Measurements from ENCODE around the gene GIT1. TPM values are rescaled to one million over a fixed set of nuclear protein-coding genes. Genes with fewer than 3 reads are reported as not detected.
A peak's percentile ranks its signal among the peaks of the same experiment; 100 is the strongest.

The GIT1 gene
- total and polyA plus RNA-seq, 9 of the 15 experiments (the other 6 are each of a cell fraction or from before 2014, with no cell fraction given): 0.35 to 35.3 (median 17.1) TPM

DNA sequence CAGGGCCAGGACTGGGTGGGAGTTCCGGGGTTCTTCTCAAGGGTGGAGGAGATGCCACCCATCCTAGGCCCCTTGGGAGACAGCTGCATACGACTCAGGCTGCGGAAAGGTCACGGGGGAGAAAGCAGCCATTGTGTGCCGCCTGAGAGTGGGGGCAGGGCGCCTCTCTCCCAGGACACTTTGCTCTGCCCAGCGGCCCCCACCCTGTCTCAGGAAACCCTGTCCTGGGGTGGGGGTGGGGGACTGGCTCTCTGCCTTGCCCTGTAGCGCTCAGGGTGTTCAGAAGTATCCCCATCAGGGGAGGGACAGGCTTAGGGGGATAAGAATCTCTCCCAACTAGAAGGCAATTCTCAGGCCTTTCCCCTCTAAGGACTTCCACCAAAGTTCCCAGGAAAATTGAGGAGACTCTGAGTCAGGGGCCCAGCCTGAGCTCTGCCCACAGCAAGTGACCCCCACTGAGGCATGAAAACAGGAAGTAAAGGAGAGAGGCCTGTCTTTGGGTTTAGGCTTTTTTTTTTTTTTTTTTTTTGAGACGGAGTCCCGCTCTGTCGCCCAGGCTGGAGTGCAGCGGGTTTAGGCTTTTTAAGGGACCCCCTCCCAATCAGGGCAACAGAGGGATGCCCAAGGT, 4.9 kb downstream of the GIT1 start:
- in situ Hi-C loops (cut with MboI): no loop called here
- no peak for ATAC-seq
- ChIA-PET POLR2A (no interaction called here), CTCF (ENCODE audit: low intra/inter-chr PET ratio) (interaction anchor here (0.6 to 0.8 kb wide), 2 partner anchors 33 to 349 kb away, joined by 3 read pairs; no protein-coding TSS in a partner anchor)
- H4K20me1 ChIP-seq (replicated peaks; ENCODE audit: control insufficient read depth, insufficient read depth, low read length): no peaks in the 10 kb centered on the region; the same call in 1 of the 2 replicates
- no peak overlapping the region for H2AFZ ChIP-seq (ENCODE audit: low read depth, low read length)
- H3K79me2 ChIP-seq (ENCODE audit: control insufficient read depth, insufficient read depth, low read length): peaks cover 24% of the 10 kb centered on the region
- H3K4me3 ChIP-seq: no peak overlapping the region
- H3K27me3 ChIP-seq (ENCODE audit: control insufficient read depth in 2 of 2, insufficient read depth in 2 of 2, low read length in 2 of 2): no peaks in the 10 kb centered on the region
- TF ChIP-seq RBM22 (IDR thresholded peaks at IDR 0.05; ENCODE audit: low read depth, low read length, poor library complexity, severe bottlenecking) (no peak), POLR2G (IDR thresholded peaks at IDR 0.05; ENCODE audit: low read depth, low read length) (0 out of 2 replicates have a peak, but pooled peaks have one; percentile 4)
- no peak overlapping the region for H3K27ac ChIP-seq (ENCODE audit: extremely low read depth, low read depth, low read length)
- DNase-seq (ENCODE audit: extremely low read depth in 1 of 4, low spot score in 3 of 4): no peak
- intact Hi-C loops (cut with micrococcal nuclease): no loop called here
- no peak overlapping the region for H3K4me2 ChIP-seq (ENCODE audit: insufficient read depth, low read length)
- peaks cover 2% of the 10 kb centered on the region for H3K9me1 ChIP-seq (ENCODE audit: control insufficient read depth, insufficient read depth, low read length)
- no peaks in the 10 kb centered on the region for H3K9me3 ChIP-seq (replicated peaks; ENCODE audit: control insufficient read depth, insufficient read depth, low read depth, low read length)
- 51% methylated on average over 9 of the region's 12 CpGs for WGBS (ENCODE audit: insufficient coverage, low coverage, missing lambda C conversion rate)
- H3K36me3 ChIP-seq (ENCODE audit: control insufficient read depth, insufficient read depth, low read length): peaks cover 21% of the 10 kb centered on the region; the same call in 1 of the 3 replicates
- H3K4me1 ChIP-seq (replicated peaks in 1 of 2; ENCODE audit: control insufficient read depth in 2 of 2, insufficient read depth in 2 of 2, low read length in 2 of 2): peaks cover 12 to 53% of the 10 kb centered on the region in 2 experiments
- no peak for FAIRE-seq
- peak overlapping the region in 1 of 2 experiments; percentile 75; a peak in 2 of 4 replicates for H3K9ac ChIP-seq (ENCODE audit: insufficient read depth in 1 of 2, low read depth in 2 of 2, low read length in 2 of 2)
- BruUV-seq (replicated peaks): no TSS peak

All from K562 (cell line).